ENCODE results near the gene MAP3K21.

MAP3K21 gene

DNA sequence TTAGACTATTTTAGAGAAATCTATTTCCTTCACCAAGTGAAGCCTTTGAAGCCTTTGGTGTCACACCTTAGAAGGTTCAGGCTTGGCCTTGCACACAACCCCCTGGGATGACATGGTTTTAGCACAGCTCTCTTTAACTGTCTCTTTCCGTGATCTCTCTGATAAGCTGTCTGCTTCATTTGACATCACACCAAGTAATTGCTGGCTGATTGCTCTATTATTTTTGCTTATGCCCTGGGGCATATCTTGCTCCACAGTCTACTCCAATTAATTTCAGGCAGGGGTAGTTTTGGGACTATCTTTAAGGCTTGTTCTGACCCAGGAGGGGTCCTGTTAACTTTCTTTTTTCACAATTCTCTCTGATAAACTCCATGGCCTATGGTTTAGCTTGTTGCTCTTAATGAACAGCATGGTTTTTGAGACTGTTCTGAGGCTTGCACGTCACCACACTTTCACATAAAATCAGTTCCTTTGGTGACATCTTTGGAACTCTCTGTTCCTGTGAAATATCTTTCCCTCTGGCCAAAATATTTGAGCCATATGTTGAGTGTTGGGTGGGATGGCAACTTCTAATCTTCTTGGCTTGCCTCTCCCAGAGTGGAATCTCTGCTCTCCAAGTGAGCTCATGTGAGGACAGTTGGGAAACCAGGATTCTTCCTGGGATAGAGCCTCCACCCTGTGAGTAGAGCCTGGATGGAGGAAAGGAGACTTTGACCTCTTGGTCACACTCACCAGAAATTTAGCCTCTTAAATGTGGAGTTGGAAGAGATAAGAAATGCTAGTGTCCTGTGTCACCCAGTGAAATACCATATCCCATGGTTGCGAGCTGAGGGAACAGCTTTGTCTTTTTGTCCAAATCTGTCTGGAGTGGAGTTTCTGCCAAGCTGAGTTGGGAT is 63.6 kb downstream of the MAP3K21 start:
- DNase-seq, result no peak

DNA sequence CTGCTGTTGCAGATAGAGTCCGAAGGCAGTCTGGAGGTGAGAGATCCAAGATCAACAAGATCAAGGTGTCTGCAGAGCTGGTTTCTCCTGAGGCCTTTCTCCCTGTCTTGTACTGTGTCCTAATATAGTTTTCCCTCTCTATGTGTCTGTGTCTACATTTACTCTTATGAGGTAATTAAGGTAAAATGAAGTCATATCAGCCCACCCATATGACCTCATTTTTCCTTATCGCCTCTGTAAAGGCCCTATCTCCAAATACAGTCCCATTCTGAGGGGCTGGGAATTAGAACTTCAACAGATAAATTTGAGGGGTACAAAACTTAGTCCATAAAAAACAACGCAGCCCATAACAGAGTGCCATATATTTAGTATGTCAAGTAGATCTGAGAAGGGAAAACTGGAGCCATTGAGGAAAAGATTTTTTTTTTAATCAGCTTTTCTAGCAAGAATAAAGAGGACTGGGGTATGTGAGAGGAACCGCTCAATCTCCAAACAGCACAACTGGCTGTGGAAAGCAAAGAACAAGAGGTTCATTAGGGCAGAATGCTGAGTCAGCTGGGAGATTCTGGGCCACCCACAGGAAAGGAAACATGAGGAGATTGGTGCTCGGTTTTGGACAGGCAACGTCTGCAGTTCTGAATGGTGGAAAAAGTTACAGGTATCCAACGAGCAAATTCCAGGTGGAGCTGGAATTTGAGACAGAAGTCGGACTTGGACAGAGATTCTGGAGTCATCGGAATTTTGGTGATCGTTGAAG is 65.7 kb downstream of the MAP3K21 start:
- DNase-seq, result no peak

DNA sequence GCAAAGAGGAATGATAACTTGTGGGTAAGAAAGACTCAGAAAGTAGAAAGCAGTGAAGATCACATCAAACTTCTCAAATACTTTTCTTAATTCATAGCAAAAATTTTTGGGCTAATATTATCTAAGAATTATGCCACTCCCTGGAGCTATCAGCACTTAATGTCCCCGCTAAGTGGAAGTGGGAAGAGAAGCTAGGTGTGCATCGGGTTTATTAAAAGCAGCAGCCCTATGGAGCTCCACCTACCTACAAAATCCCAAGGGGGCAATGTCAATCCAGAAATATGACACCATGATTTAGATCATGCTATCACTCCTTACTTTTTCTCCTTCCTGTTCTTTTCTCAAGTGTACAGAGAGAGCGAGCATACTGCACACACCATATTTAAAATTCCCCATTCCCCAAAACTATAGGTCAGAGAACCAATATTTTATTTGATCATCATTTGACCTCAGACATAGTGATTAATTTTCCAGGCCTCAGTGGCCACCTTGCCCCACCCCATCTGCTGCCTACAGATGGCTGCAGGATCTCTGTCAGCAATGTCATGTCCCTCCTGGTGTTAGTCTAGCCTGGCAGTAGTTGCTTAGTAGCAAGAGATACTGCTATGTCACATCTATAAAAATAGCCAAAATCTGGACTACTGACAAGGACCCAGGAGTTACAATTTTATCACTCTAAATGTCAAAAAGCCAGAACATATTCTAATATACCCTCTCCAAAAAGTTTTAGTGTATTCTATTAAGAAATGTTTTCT is 66.6 kb downstream of the MAP3K21 start:
- no peak for DNase-seq

DNA sequence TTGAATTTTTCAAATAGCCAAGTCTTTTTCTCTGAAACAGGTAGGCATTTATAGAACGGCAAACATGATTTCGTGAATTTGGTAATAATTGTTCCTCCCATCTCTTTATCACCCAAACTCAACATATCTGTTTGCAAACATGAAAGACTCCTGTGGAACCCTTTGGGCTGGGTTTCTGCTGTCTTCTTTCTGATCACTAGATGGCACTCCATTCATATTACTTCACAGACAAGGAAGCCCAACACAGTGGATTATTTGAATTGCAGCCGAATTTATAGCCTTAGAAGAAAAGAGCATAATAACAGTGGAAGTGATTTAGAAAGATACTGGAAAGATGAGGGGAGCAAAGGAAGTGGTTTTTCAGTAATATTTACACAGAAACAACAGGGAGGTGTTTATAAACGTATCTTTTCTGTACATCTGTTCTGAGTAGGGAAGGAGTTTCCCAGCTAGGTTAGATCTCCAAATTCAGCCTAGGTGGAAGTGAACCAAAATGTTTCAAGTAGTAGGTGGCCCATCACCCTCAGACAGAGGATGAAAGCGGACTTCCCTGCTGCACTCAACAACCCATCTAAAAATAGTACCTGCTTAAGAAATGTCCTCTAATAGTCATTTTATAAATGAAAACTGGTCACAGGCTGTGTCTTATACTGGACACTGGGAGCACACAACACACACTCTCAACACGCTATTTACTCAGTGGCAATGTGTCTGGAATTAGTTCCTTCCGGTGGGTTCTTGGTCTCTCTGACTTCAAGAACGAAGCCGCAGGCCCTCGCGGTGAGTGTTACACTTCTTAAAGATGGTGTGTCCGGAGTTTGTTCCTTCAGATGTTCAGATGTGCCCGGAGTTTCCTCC is 67.6 kb downstream of the MAP3K21 start:
- peak; percentile 60 for DNase-seq

DNA sequence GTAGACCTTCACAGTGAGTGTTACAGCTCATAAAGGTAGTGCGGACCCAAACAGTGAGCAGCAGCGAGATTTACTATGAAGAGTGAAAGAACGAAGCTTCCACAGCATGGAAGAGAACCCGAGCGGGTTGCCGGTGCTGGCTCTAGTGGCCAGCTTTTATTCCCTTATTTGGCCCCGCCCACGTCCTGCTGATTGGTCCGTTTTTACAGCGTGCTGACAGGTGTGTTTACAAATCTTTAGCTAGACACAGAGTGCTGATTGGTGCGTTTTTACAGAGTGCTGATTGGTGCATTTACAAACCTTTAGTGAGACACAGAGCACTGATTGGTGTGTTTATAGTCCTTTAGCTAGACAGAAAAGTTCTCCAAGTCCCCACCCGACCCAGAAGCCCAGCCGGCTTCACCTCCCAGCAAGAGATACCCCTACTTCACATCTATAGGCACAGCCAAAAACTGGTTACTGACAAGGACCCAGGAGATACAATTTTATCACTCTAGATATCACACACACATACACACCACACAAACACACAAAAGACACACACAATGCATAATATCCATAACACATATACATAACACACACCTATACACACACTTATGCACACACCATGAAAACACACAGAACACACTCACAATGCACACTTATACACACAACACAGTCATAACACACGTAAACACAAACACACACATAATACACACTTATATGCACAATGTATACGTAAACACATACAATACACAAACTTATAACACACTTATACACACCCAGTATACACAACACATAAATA is 68.5 kb downstream of the MAP3K21 start:
- DNase-seq, result no peak

DNA sequence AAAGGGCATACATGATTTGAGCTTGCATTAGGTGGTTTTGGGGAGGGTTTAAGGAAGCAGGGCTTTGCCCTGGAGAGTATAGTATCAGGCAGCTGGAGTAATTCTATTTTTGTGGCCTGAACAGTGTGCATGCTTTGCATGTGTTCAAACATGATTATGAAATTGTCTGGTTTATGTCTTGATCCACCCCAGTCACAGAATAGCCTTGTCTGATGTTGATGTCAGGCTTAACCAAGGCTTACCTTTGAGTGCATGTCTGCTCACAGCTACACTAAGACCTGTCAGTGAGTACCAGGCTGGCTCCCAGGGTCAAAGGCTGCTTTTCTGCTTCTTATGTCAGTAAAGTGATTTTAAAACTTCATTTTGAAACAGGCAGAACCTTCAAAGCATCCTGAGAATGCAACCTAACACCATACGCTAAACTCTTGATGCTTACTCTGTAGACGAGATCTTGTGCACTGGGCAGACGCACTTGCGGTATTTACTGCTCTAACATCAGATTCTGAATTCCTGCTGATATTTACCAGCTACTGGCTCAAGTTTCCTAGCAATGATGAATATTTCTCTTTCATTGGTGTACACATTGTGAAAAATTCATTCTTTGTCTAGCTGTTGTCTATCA is 78.9 kb downstream of the MAP3K21 start:
- peak; percentile 6 for DNase-seq

DNA sequence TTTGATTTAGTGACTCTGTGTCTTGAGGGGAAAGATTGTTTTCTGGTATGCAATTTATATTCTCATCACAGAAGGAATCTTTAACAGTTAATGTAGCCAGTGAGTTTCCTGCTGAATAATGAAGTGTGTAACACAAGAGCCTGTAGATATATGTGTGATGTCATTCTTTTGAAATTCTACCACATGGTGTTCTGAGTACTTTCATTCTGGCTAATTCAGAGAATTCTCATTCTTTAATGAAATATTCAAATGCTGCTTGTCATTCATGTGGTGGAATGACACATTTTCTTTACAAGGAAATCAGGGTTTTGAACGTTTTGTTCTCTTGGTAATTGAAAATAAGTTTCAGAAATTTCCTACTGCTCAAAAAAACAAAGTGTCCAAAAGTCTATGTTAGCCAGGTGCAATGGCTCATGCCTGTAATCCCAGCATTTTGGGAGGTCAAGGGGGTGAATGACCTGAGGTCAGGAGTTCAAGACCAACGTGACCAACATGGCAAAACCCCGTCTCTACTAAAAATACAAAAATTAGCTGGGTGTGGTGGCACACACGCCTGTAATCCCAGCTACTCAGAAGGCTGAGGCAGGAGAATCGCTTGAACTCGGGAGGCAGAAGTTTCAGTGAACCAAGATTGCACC is 79.6 kb downstream of the MAP3K21 start:
- DNase-seq, result peak; percentile 24

DNA sequence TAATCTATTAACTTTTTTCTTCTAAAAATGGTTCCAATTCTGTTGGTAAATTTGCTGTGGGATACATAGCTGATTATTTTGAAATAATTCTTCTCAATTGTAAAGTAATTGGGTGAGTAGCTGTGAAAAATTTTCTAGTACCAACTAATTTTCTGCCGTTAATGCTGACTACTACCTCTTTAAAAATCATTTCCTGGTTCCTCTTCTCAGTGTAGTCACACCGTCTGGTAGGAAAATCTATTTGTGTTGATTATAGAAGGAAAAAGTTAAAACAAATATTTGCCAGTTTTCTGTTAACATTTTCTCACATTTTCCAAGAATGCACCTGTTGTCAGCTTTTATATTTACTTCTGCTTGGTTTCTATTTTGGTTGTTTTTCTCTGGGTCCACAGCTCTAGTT is 82.0 kb downstream of the MAP3K21 start:
- no peak for DNase-seq

DNA sequence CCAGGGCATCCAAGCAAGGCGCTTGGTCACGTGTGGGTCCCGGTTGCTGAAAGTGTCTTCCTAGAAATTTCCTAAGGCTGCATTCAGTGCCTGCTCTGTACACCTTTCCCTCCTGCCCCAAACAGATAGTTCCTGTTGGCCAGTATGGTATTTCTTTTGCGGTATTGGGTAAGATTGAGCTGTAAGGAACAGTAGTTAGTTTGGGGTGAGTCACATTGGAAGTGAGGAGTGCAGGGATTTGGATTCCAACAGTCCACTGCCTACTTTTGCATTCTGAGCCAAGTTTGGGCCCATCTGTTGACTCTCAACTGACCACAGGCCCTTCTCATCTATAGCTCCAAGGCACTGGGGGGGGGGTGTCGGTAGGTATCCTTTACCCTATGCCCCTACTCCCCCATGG is 83.4 kb downstream of the MAP3K21 start:
- no peak for DNase-seq

DNA sequence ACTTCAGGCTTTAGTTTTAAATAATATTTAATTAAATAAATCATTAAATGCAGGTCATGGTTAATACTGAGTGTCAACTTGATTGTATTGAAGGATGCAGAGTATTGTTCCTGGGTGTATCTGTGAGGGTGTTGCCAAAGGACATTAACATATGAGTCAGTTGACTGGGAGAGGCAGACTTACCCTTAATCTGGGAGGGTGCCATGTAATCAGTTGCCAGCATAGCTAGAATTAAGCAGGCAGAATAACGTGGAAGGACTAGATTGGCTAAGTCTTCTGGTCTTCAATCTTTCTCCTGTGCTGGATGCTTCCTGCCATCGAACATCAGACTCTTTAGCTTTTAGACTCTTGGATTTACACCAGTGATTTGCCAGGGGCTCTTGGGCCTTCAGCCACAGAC is 85.3 kb downstream of the MAP3K21 start:
- DNase-seq, result no peak

DNA sequence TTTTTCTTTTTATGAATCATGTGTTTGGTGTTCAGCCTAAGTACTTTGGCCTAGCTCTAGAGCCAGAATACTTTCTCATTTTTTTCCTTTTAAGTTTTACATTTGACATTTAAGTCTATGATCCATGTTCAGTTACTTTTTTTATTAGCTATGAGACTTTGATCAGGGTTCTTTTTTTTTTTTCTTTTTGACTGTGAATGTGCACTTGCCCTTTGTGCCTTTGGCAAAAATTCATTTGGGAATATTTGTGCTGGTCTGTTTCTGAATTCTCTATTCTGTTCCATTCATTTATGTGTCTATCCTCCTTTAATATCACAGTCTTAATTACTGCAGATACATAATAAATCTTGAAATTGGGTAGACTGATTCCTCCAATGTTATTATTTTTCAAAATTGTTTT is 93.8 kb downstream of the MAP3K21 start:
- no peak for DNase-seq

DNA sequence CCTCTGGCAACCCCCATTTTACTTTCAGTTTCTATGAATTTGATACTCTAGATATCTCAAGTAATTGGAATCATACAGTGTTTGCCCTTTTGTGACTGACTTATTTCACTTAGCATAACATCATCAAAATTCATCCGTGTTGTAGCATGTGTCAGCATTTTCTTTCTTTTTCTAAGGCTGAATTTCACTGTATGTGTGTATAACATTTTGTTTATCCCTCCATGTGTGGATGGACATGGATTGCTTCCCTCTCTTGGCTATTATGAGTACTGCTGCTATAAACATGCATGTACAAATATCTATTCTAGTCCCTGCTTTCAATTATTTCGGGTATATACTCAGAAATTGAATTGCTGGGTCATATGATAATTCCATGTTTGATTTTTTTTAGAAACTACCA is 97.3 kb downstream of the MAP3K21 start:
- no peak for DNase-seq

DNA sequence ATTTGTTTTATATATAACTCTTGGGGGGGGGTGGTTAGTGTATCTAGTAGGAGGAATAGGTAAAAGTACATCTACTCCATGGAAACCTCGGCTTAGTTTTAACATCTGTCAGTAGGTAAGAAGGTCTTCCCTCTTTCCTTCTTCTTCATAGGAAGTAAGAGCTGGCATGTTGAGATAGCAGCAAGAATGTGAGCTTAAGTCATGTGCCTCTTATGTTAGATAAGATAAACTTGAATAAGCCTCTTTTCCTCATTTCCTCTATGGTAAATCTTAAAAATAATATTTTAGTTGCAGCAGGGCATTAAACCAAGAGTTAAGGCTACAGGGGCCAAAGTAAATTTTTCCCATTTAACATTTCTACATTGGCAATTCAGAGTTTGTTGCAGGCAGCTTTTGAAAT is 100.4 kb downstream of the MAP3K21 start:
- no peak for DNase-seq

DNA sequence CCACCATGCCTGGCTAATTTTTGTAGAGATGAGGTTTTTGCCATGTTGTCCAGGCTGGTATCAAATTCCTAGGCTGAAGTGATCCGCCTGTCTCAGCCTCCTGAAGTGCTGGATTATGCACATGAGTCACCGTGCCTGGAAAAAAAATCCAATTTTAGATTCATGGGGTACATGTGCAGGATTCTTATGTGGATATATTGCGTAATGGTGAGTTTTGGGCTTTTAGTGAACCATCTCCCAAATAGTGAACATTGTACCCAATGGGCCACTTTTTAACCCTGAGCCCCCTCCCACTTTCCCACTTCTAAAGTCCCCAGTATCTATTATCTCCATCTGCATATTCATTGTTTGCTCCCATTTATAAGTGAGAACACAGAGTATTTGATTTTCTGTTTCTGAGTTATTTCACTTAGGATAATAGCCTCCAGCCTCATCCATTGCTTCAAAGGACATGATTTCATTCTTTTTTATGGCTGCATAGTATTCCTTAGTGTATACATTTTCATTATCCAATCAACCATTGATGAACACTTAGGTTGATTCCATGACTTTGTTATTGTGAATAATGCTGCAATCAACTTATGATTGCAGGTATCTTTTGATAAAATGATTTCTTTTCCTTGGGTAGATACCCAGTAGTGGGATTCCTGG is 104.4 kb downstream of the MAP3K21 start:
- DNase-seq, result no peak

DNA sequence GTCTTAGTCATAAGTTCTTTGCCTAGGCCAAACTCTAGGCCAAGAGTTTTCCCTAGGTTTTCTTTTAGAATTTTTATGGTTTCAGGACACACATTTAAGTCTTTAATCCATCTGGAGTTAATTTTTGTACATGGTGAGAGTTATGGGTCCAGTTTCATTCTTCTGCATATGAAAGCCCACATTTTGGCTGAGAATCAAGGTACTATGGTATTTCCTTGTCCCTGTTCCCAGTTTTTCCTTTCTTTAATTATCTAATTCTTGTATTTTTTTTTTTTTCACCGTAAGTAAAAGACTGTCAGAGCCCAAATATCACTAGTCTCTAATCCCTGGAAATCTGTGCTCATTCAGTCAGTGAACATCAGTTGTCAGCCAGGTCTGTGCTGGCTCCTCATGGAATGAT is 105.4 kb downstream of the MAP3K21 start:
- peak; percentile 36 for DNase-seq

DNA sequence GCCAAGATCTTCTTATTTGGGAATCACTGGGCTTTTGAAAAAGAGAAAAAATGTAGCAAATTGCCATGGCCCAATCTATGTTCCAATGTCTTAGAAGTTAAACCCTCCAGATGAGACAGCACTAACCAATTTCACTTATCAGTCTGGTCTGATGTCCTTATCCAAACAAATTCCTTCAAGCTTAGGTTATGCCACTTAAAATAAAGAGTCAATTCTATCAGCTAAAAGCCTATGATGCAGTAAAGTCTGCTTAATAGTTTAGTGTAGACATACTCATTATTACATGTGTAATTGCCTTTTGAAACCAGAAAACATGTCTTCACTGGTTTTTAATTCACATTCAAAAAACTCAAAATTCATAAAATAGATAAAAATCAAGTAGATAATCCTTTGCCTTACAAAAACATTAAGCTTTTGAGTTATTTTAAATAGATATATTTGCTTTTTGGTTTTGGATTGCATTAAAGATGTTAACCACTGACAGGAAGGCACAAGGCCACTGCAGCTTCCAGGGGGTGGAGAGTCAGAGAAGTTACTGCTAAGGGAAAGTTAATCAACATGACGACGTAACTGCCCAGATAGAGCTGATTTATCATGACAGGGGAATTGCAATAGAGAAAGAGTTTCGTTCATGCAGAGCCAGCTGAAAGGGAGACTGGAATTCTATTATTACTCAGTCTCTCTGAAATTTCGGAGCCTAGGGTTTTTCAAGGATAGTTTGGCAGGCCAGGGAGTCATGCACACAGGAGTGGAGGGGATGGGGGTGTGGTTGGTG is 106.1 kb downstream of the MAP3K21 start:
- no peak for DNase-seq
